ENCODE data around the gene TMEM248.

- TF ChIP-seq CTCF (conservative IDR thresholded peaks at IDR 0.05) (no peak), EZH2 (IDR thresholded peaks at IDR 0.05; ENCODE audit: low read depth) (no peak)
Observed at GRCh38 chr7:66974986-66975590, 54.1 kb downstream of the TMEM248 start.
